ENCODE data around the gene GPC3. TPM values are rescaled to one million over a fixed set of nuclear protein-coding genes. Genes with fewer than 3 reads are reported as not detected.

GPC3 gene
- total and polyA plus RNA-seq, 2 donors (not counting 3 experiments of a cell fraction or from before 2014, with no cell fraction given), result not detected

- FAIRE-seq (no peak), DNase-seq (ENCODE audit: low read depth, low spot score) (no peak)
- no peak overlapping the region for H3K4me2 ChIP-seq (ENCODE audit: insufficient read depth, low read length)
- no peaks in the 10 kb centered on the region for H3K9me1 ChIP-seq (replicated peaks; ENCODE audit: control insufficient read depth, extremely low read depth, insufficient read depth, low read length)
- intact Hi-C loops (cut with micrococcal nuclease), result no loop called here
- H3K9me3 ChIP-seq (replicated peaks; ENCODE audit: control insufficient read depth, insufficient read depth, low read length), result no peaks in the 10 kb centered on the region
- no peaks in the 10 kb centered on the region for H4K20me1 ChIP-seq (replicated peaks; ENCODE audit: control insufficient read depth, extremely low read depth, insufficient read depth, low read length)
- POLR2A ChIA-PET, result no interaction called here
- no peak overlapping the region for H3K4me3 ChIP-seq (replicated peaks in 1 of 3; ENCODE audit: insufficient read depth in 1 of 3, low read depth in 1 of 3, low read length in 3 of 3)
- TF ChIP-seq GATA2 (IDR thresholded peaks at IDR 0.05; ENCODE audit: insufficient read depth, insufficient read length, low read depth, low read length) (no peak), POLR2A (IDR thresholded peaks at IDR 0.05; ENCODE audit: low read depth, low read length) (no peak), JUN (IDR thresholded peaks at IDR 0.05; ENCODE audit: borderline replicate concordance, insufficient read depth, insufficient read length, low read depth) (no peak), MYC (IDR thresholded peaks at IDR 0.05; ENCODE audit: low read depth, low read length) (no peak), EZH2 (IDR thresholded peaks at IDR 0.05; ENCODE audit: borderline replicate concordance, low read depth, low read length, severe bottlenecking) (no peak), POLR2AphosphoS5 (IDR thresholded peaks at IDR 0.05; ENCODE audit: insufficient read depth, low read depth, low read length) (no peak), CTCF (IDR thresholded peaks at IDR 0.05; ENCODE audit: extremely low read depth in 1 of 2, insufficient read depth in 1 of 2, low read depth in 1 of 2, low read length in 2 of 2) (no peak), FOS (IDR thresholded peaks at IDR 0.05; ENCODE audit: borderline replicate concordance, insufficient read depth, low read length) (no peak)
- no peaks in the 10 kb centered on the region for H3K4me1 ChIP-seq (ENCODE audit: control insufficient read depth, extremely low read depth, insufficient read depth, low read length)
- CTCF ChIA-PET, result no interaction called here
- H3K9ac ChIP-seq (replicated peaks; ENCODE audit: extremely low read depth, insufficient read depth, low read length), result no peak overlapping the region
- H3K79me2 ChIP-seq (ENCODE audit: control insufficient read depth, insufficient read depth, low read length), result no peaks in the 10 kb centered on the region
- dilution Hi-C loops (cut with MboI; ENCODE audit: extremely low pct_ligation_motif_present, low sequenced_read_pairs), result no loop called here
- H2AFZ ChIP-seq (ENCODE audit: low read depth, low read length), result no peak overlapping the region
- H3K36me3 ChIP-seq (ENCODE audit: control insufficient read depth in 2 of 2, extremely low read depth in 1 of 2, insufficient read depth in 2 of 2, low read length in 2 of 2), result no peaks in the 10 kb centered on the region
- peaks cover 6 to 10% of the 10 kb centered on the region in 2 experiments for H3K27me3 ChIP-seq (ENCODE audit: control insufficient read depth in 2 of 2, insufficient read depth in 2 of 2, low read length in 2 of 2)
- no TSS peak for BruUV-seq (replicated peaks)
- no peak overlapping the region for H3K27ac ChIP-seq (ENCODE audit: insufficient read depth, low read depth, low read length)
Observed at GRCh38 chrX:133983974-133984845, 1.2 kb downstream of the GPC3 start.
